Measurements from ENCODE around the gene ATP5PD. TPM values are rescaled to one million over a fixed set of nuclear protein-coding genes. Genes with fewer than 3 reads are reported as not detected.

ATP5PD gene
- total and polyA plus RNA-seq, 2 of the 8 experiments (the other 6 are each of a cell fraction or from before 2014, with no cell fraction given) = 335 to 407 TPM

DNA sequence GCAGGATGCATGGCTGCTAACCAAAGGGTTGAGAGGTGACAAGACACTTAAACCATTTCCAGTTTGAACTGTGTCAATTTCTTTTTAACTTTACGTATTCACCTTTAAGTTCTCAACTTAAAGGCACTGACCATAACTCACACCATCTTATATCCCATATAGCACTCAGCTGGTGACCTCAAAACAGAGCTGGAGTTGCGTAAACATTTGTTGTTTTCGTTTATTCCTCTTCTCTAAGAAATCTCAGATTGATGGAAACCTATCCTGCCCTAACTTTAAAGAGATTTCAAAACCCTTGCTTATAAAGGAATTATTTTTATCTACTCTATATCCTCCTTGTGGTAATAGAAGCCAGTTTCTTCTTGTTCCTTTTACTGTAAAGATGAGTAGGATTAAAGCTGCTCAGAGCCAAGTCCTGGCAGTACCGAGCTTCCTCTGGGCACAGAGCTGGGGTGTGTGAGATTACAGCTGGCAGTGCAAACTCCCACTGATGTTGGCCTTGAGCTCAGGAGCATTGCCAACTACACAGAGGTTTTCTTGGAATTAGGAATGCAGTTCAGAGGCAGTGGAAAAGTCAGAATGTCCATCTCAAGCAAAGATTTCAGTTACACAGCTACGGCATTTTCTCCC lies 1.6 kb upstream of the ATP5PD start:
- no peak overlapping the region for H2AFZ ChIP-seq (ENCODE audit: low read length)
- no peak overlapping the region for H2BK15ac ChIP-seq (ENCODE audit: low read length)
- H3K23ac ChIP-seq (ENCODE audit: insufficient read length) = no peak overlapping the region
- 75% methylated on average over 5 of the region's 5 CpGs; no CpG with 5 or more reads in 1 of the 2 experiments for WGBS, 2 experiments (ENCODE audit: extremely low coverage in 1 of 2, insufficient coverage in 1 of 2, insufficient read length in 1 of 2, insufficient replicate concordance in 2 of 2, low coverage in 1 of 2, low lambda C conversion rate in 2 of 2, missing lambda C conversion rate in 1 of 2)
- H3K36me3 ChIP-seq (ENCODE audit: control insufficient read depth in 2 of 4, insufficient read depth in 4 of 4, low read length in 3 of 4) = peaks cover 2 to 33% (median 18%) of the 10 kb centered on the region in 4 experiments; a peak in 7 of 8 replicates
- H4K20me1 ChIP-seq (replicated peaks in 1 of 2; ENCODE audit: control insufficient read depth in 1 of 2, insufficient read depth in 2 of 2, low read length in 2 of 2) = peaks cover 3 to 4% of the 10 kb centered on the region in 2 experiments
- no peaks in the 10 kb centered on the region; the same call in 1 of the 2 replicates for H3K23me2 ChIP-seq (ENCODE audit: low read depth, low read length)
- H2BK5ac ChIP-seq (ENCODE audit: low read depth, low read length) = no peak overlapping the region
- no peaks in the 10 kb centered on the region for H3K9me3 ChIP-seq (ENCODE audit: insufficient read depth in 2 of 2, low read depth in 1 of 2, low read length in 1 of 2)
- H2AK5ac ChIP-seq (ENCODE audit: low read depth, low read length) = no peak overlapping the region
- peak overlapping the region; percentile 82 to 97 for H3K4me2 ChIP-seq (ENCODE audit: insufficient read depth in 1 of 2, low read depth in 2 of 2, low read length in 2 of 2)
- no peak overlapping the region for H3K27ac ChIP-seq (ENCODE audit: low read depth, low read length)
- no peak overlapping the region for H4K8ac ChIP-seq (ENCODE audit: extremely low read depth, insufficient read depth, low read length)
- no peak overlapping the region for H3K4ac ChIP-seq (replicated peaks; ENCODE audit: insufficient read length, low read depth, low read length)
- H2BK120ac ChIP-seq (replicated peaks; ENCODE audit: low read depth, low read length) = no peak overlapping the region
- ChIA-PET POLR2A (ENCODE audit: partially characterized antibody) (interaction anchor here (0.7 to 4.8 kb wide), 11 partner anchors 11 to 133 kb away, joined by 3 to 20 read pairs (median 3); partner anchors contain the start of genes MRPL58 and SLC16A5), CTCF (ENCODE audit: partially characterized antibody) (interaction anchor here (0.6 to 2.2 kb wide), 16 partner anchors 8 to 221 kb away, joined by 3 to 10 read pairs (median 3); partner anchors contain the start of gene MRPL58)
- peak overlapping the region in 1 of 4 experiments; percentile 14; a peak in 3 of 7 replicates for H3K9ac ChIP-seq (replicated peaks in 1 of 4; ENCODE audit: extremely low read depth in 1 of 4, low read depth in 3 of 4, low read length in 3 of 4)
- H2BK12ac ChIP-seq (ENCODE audit: low read depth, low read length) = no peak overlapping the region
- H2BK20ac ChIP-seq (ENCODE audit: low read length) = no peak overlapping the region
- H3K79me1 ChIP-seq (ENCODE audit: low read depth, low read length) = peaks cover 6% of the 10 kb centered on the region; the same call in 1 of the 2 replicates
- no peak overlapping the region for H4K5ac ChIP-seq (ENCODE audit: insufficient read length, low read depth, low read length)
- no peak overlapping the region for H3K18ac ChIP-seq (ENCODE audit: extremely low read depth, low read length)
- H4K91ac ChIP-seq (replicated peaks; ENCODE audit: insufficient read length, low read length) = no peak overlapping the region
- H3K27me3 ChIP-seq (replicated peaks in 1 of 4; ENCODE audit: control insufficient read depth in 3 of 4, extremely low read depth in 1 of 4, insufficient read depth in 3 of 4, low read length in 3 of 4) = no peaks in the 10 kb centered on the region
- FAIRE-seq (no peak), DNase-seq (ENCODE audit: low read depth in 1 of 2, low spot score in 2 of 2) (no peak)
- TF ChIP-seq SP1 (IDR thresholded peaks at IDR 0.05; ENCODE audit: low read depth, low read length) (no peak), BACH1 (IDR thresholded peaks at IDR 0.05; ENCODE audit: low read length) (no peak), CEBPB (IDR thresholded peaks at IDR 0.05; ENCODE audit: low read depth, low read length) (peak; percentile 13; the same call in 1 of the 2 replicates)
- H3K14ac ChIP-seq (ENCODE audit: insufficient read length) = no peak overlapping the region
- H3K4me3 ChIP-seq (ENCODE audit: extremely low read depth in 1 of 4, insufficient read depth in 2 of 4, low read depth in 3 of 4, low read length in 4 of 4) = peak overlapping the region; percentile 82 to 97 (median 87); a peak in 7 of 8 replicates
- no peak overlapping the region for H3K56ac ChIP-seq (replicated peaks; ENCODE audit: insufficient read length, low read depth, low read length)
- peaks cover 8 to 36% of the 10 kb centered on the region in 2 experiments for H3K79me2 ChIP-seq (ENCODE audit: control insufficient read depth in 1 of 2, insufficient read depth in 2 of 2, low read length in 2 of 2)
- H3K4me1 ChIP-seq (replicated peaks in 1 of 4; ENCODE audit: control insufficient read depth in 3 of 4, insufficient read depth in 4 of 4, low read length in 3 of 4) = peaks cover 0 to 13% (median 4%) of the 10 kb centered on the region in 4 experiments; a peak in 4 of 7 replicates
